Astrocyte of the spinal cord (primary cell): ENCODE measurements around the gene DDX59.
A peak's percentile ranks its signal among the peaks of the same experiment; 100 is the strongest.

Source experiments
- DNase-seq: peaks from one replicate; pipeline ENCODE4 v3.0.0; 2011; ENCODE audit warnings: low read depth, low spot score
- H3K4me3 ChIP-seq: 2 replicates; pipeline ENCODE4 v1.5.1; 2011; ENCODE audit warnings: low read depth, mild to moderate bottlenecking, low read length, moderate library complexity
- in situ Hi-C: cut with HindIII; loops from 2 replicates; pipeline ENCODE4 v1.10.0; 2017; ENCODE audit warnings: low sequenced_read_pairs
- TF ChIP-seq, protein P1 (sequence below): IDR thresholded peaks from 2 replicates; pipeline ENCODE4 v1.5.1; 2012; ENCODE audit warnings: low read depth, mild to moderate bottlenecking, low read length, inconsistent platforms

Gene DDX59

DNA sequence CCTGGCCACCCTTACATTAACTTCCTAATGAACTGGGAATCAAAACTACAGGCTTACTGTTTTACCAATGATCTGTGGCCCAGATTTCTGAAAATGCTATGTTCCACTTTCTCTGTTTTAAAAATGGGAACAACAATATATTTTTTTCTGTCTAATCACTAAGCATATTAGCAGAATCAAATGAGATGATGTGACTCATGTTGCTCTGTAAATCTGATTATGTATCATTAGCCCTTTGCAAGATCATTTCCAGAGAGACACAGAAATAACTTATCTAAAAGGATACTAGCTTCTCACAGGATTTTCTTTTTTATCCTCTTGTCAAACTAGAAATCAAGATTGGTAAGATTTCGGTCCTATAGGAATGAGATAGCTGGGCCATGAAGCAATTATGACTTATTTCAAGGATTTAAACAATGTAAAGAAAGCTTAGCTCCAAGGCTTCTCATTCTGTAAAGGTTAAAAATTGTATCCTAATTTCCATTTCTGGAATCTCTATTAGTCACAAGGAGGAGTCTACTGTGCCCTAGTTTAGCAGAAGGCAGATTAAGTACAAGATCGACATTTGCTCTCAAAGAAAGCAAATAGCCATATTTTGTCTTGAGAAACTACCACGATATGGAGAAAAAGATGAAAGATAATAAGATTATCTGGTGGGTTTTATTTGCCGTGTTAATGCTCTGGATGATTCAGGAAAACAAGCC, 36.6 kb upstream of the DDX59 start:
- H3K4me3 ChIP-seq, result no peak overlapping the region
- in situ Hi-C loops, result no loop called here
- no peak for DNase-seq
- TF ChIP-seq, protein P1, sequence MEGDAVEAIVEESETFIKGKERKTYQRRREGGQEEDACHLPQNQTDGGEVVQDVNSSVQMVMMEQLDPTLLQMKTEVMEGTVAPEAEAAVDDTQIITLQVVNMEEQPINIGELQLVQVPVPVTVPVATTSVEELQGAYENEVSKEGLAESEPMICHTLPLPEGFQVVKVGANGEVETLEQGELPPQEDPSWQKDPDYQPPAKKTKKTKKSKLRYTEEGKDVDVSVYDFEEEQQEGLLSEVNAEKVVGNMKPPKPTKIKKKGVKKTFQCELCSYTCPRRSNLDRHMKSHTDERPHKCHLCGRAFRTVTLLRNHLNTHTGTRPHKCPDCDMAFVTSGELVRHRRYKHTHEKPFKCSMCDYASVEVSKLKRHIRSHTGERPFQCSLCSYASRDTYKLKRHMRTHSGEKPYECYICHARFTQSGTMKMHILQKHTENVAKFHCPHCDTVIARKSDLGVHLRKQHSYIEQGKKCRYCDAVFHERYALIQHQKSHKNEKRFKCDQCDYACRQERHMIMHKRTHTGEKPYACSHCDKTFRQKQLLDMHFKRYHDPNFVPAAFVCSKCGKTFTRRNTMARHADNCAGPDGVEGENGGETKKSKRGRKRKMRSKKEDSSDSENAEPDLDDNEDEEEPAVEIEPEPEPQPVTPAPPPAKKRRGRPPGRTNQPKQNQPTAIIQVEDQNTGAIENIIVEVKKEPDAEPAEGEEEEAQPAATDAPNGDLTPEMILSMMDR, result no peak

DNA sequence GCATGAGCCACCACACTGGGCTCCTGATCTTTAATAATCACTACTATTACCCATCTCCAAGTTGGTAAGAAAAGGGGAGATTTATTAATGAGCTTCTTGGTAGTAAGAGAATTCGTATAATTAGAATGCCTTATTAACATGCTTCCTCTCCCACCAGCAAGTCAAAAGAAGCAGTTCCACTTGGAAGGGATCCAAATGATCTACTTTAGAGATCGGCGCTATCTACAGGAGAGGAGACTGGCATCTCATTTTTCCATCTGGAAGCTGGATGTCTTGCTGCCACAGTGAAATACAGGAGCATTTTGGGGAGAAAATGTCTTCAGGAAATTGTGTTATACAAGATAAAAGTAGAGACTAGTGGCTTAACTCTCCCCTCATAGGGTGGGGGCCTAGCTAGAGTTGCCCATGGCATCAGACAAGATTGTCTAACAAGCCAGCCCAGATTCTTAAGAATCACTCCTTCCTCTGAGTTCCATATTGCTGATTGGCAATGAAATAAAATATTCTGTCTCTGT, 35.3 kb upstream of the DDX59 start:
- no peak overlapping the region for H3K4me3 ChIP-seq
- TF ChIP-seq, protein P1, result no peak
- in situ Hi-C loops, result no loop called here
- DNase-seq, result no peak

DNA sequence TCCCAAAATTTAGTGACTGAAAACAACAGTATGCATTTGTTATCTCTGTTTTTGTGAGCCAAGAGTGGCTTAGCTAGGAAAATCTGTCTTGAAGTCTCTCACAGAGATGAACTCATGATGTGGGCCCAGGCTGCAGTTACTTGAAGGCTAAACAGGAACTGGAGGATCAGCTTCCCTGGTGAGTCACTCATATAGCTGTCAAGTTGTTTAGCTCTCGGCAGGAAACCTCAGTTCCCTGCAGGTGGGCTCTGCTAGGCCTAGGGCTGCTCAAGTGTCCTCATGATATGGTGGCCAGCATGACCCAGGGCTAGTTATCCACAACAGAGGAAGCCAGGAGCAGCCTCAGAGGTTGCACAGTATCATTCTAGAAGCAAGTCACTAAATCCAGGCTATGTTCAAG, 30.2 kb upstream of the DDX59 start:
- TF ChIP-seq, protein P1, result no peak
- peak; percentile 12 for DNase-seq
- H3K4me3 ChIP-seq, result no peak overlapping the region
- in situ Hi-C loops, result no loop called here

DNA sequence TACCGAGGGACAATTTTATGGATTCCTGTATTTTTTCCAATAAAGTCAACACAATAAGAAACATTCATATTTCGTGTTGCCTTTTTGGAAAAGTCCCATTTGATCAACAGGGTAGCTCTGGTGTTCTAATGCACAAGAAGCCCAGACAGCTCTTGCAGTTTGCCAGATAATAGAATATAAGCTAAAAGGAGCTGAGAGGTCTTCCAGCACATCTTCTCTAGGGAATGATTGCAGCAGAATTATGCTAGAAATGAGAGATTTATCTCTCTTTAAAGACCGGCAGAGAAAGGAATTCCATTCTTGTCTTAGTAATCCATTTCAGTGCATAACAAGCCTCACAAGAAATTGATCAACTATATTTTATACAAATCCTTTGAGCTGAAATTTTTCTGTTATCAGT, 25.0 kb upstream of the DDX59 start:
- no peak overlapping the region for H3K4me3 ChIP-seq
- TF ChIP-seq, protein P1, result no peak
- in situ Hi-C loops, result no loop called here
- DNase-seq, result no peak

DNA sequence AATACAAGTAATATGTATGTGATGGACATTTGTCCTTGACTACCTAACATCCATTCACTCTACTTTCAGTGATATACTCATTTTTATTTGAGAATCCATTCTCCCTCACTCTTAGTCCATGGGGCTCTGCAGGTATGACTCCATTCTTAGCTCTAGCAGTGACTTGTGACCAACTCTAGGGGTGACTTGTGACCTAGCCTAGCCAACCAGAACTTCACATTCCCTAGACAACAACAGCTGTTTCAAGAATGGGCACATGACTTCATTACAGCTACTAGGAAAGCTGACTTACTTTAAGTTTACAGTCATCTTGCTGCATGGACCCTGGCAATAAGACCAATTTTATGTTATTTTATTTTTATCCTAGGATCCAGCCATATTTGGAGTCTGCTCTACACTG, 23.6 kb upstream of the DDX59 start:
- in situ Hi-C loops, result no loop called here
- H3K4me3 ChIP-seq, result no peak overlapping the region
- DNase-seq, result no peak
- TF ChIP-seq, protein P1, result no peak

DNA sequence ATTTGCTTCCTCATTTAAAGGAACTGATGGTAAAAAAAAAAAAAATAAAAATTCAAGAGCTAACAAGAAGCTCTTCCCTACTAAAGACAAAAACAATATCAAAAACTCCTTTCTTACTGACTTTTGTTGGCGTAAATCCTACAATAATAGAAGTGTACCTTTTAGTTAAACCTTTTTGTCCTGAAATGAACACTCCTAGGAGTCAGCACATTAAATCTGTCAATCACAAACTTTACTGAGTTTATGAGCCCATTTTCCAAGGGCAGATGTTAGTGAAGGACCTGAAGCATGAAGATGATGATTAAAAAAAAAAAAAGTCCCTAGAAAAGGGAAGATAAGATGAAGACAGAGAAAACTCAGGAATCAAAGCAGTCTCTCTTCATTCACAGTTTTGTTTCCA, 22.6 kb upstream of the DDX59 start:
- no peak overlapping the region for H3K4me3 ChIP-seq
- in situ Hi-C loops, result no loop called here
- DNase-seq, result no peak
- TF ChIP-seq, protein P1, result no peak
